ENCODE results near the gene MED19.
"Not testable (repeated sequence)": the region's sequence is repeated elsewhere in the genome, so short reads cannot be mapped to it uniquely, and the experiment has no call there.

Gene MED19

GRCh38 chr11:57703341-57703740 is 8.7 kb downstream of the MED19 start:
- no peak for DNase-seq

GRCh38 chr11:57700425-57700824 is 11.6 kb downstream of the MED19 start:
- no peak for DNase-seq

- DNase-seq = no peak
Measured at GRCh38 chr11:57699813-57700212, 12.2 kb downstream of the MED19 start.

- no peak for DNase-seq
Measured at GRCh38 chr11:57698843-57699365, 13.1 kb downstream of the MED19 start.

- not testable (repeated sequence) for DNase-seq
Measured at GRCh38 chr11:57690474-57690873, 21.5 kb downstream of the MED19 start.

GRCh38 chr11:57681168-57681567 is 30.8 kb downstream of the MED19 start:
- DNase-seq = no peak

- no peak for DNase-seq
Measured at GRCh38 chr11:57680552-57680874, 31.5 kb downstream of the MED19 start.

GRCh38 chr11:57679396-57679795 is 32.6 kb downstream of the MED19 start:
- no peak for DNase-seq

- no peak for DNase-seq
Measured at GRCh38 chr11:57675176-57675941, 36.7 kb downstream of the MED19 start.

- no peak for DNase-seq
Measured at GRCh38 chr11:57674251-57674650, 37.8 kb downstream of the MED19 start.

GRCh38 chr11:57668434-57668782 is 43.6 kb downstream of the MED19 start:
- DNase-seq = peak; percentile 39

- peak; percentile 100 for DNase-seq
Measured at GRCh38 chr11:57667736-57668433, 44.1 kb downstream of the MED19 start, which contains the start of gene ZDHHC5. TSS of gene ZDHHC5 (plus strand) at chr11:57668114. CDS start at chr11:57673091, 4,977 bp downstream.

- peak; percentile 100 for DNase-seq
Measured at GRCh38 chr11:57667117-57667735, 44.8 kb downstream of the MED19 start.

- no peak for DNase-seq
Measured at GRCh38 chr11:57663975-57664374, 48.0 kb downstream of the MED19 start.

GRCh38 chr11:57662893-57663292 is 49.1 kb downstream of the MED19 start:
- no peak for DNase-seq

GRCh38 chr11:57659669-57660068 is 52.3 kb downstream of the MED19 start:
- no peak for DNase-seq

- DNase-seq = no peak
Measured at GRCh38 chr11:57658023-57658361, 54.0 kb downstream of the MED19 start.

GRCh38 chr11:57657194-57658022 is 54.6 kb downstream of the MED19 start, which contains the start of gene CLP1:
TSS of gene CLP1 (plus strand) at chr11:57657762. CDS start at chr11:57659477, 1,715 bp downstream.
- DNase-seq = peak; percentile 99

GRCh38 chr11:57656885-57657193 is 55.2 kb downstream of the MED19 start:
- DNase-seq = no peak
